ENCODE data around the gene CSNK2A3. TPM values are rescaled to one million over a fixed set of nuclear protein-coding genes. Genes with fewer than 3 reads are reported as not detected.

CSNK2A3 gene
- total and polyA plus RNA-seq, 10 of the 15 experiments (the other 5 are each of a cell fraction or from before 2014, with no cell fraction given), result 0.68 to 6.2 (median 1.4) TPM

- no peak overlapping the region for H3K4me3 ChIP-seq
- ChIA-PET CTCF (no interaction called here), RAD21 (ENCODE audit: unreplicated experiment) (no interaction called here), POLR2A (no interaction called here), SMC1A (ENCODE audit: uncharacterized antibody, unreplicated experiment) (no interaction called here)
- H3K9me3 ChIP-seq (replicated peaks; ENCODE audit: control insufficient read depth, insufficient read depth, low read length), result no peaks in the 10 kb centered on the region
- H3K9ac ChIP-seq (ENCODE audit: control insufficient read depth, insufficient read depth, low read length), result no peak overlapping the region
- no peak for TF ChIP-seq CUX1 (IDR thresholded peaks at IDR 0.05; ENCODE audit: insufficient replicate concordance, low read depth, low read length)
- no peak for TF ChIP-seq MEF2B (IDR thresholded peaks at IDR 0.05; ENCODE audit: partially characterized antibody, poor library complexity, severe bottlenecking)
- TF ChIP-seq MEF2A (IDR thresholded peaks at IDR 0.05; ENCODE audit: insufficient read depth, low read depth, low read length), result no peak
- no peak for TF ChIP-seq MLLT1 (IDR thresholded peaks at IDR 0.05)
- no peak for TF ChIP-seq IKZF1 (conservative IDR thresholded peaks at IDR 0.05)
- no TSS peak for BruUV-seq (replicated peaks)
- H3K36me3 ChIP-seq (ENCODE audit: control insufficient read depth in 2 of 2, insufficient read depth in 2 of 2, low read length in 1 of 2), result peaks cover 0 to 5% of the 10 kb centered on the region in 2 experiments; a peak in 2 of 4 replicates
- H3K27me3 ChIP-seq (replicated peaks in 1 of 2; ENCODE audit: control insufficient read depth in 2 of 2, insufficient read depth in 2 of 2, low read length in 1 of 2), result no peaks in the 10 kb centered on the region
- intact Hi-C loops (cut with micrococcal nuclease; ENCODE audit: unreplicated experiment) (loop anchor here (10.0 kb wide), 1 partner anchor 463 kb away; no protein-coding TSS in a partner anchor), in situ Hi-C loops (cut with MboI) (no loop called here)
- no peak for ATAC-seq
- no peak for DNase-seq (ENCODE audit: low read depth, low spot score)
- FAIRE-seq, result no peak
- H3K79me2 ChIP-seq (ENCODE audit: control insufficient read depth, insufficient read depth, low read length), result no peaks in the 10 kb centered on the region
- H3K4me1 ChIP-seq (ENCODE audit: control insufficient read depth, insufficient read depth, low read length), result no peaks in the 10 kb centered on the region
- no peak overlapping the region for H3K4me2 ChIP-seq (ENCODE audit: control insufficient read depth, insufficient read depth)
- no peak overlapping the region for H3K27ac ChIP-seq (ENCODE audit: control insufficient read depth, insufficient read depth)
- no peaks in the 10 kb centered on the region for H4K20me1 ChIP-seq (ENCODE audit: control insufficient read depth, insufficient read depth)
- no peak overlapping the region for H2AFZ ChIP-seq (ENCODE audit: control insufficient read depth, low read depth, low read length)
Observed at GRCh38 chr11:11322101-11322500, 30.9 kb downstream of the CSNK2A3 start.

Measured in GM12878 (cell line).